HG02588 (cell line): ENCODE measurements around the gene ELMO1.

Experiments used
- ATAC-seq: cut with Tn5 transposase; IDR thresholded peaks from one replicate; pipeline ENCODE4 v1.9.1; 2021; ENCODE audit warnings: mild to moderate bottlenecking, moderate library complexity; ENCODE audit not compliant: unreplicated experiment

The ELMO1 gene

DNA sequence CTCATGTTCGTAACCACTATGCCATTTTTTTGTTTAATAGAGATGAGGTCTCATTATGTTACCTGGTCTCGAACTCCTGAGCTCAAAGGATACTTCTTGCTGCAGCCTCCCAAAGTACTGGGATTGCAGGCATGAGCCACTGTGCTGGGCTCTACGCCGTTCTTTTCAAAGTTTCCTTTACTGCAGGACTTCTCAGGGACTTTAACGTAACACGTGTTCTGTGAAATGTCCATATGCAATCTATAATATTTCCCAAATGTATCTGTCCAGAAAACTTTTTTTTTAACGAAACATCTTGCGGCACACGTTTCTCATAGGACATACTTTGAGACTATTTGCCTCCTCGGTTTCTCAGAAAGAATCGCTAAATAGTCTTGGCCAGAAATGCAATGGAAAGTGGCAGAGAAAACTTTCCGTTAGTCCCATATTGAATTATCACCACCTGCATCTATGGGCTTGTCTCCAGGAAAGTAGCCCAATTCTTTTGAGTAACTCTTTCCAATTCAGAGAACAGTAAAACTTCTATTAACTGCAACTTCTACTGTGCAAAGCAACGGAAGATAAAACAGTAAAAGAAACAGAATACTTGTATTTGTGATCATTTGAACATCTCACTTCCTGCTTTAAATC lies 96.3 kb downstream of the ELMO1 start:
- no peak for ATAC-seq

DNA sequence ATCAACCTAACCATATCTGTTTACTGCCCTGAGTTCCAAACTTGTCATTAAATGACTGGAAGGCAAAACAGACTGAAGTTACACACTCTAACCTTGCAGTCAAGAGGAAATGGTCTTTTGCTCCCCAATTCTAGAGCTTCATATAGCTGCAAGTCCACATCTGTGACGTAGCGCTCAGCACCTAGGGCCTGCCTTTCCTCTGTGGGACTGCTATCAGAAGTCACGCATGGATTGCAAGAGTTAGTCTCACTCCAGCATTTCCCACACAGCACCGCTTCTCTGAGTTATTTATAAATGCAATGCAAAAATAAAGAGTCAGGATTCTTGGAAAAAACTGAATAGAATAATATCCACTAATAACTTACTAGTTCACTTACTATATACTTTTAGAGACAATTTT lies 96.9 kb downstream of the ELMO1 start:
- ATAC-seq: no peak

DNA sequence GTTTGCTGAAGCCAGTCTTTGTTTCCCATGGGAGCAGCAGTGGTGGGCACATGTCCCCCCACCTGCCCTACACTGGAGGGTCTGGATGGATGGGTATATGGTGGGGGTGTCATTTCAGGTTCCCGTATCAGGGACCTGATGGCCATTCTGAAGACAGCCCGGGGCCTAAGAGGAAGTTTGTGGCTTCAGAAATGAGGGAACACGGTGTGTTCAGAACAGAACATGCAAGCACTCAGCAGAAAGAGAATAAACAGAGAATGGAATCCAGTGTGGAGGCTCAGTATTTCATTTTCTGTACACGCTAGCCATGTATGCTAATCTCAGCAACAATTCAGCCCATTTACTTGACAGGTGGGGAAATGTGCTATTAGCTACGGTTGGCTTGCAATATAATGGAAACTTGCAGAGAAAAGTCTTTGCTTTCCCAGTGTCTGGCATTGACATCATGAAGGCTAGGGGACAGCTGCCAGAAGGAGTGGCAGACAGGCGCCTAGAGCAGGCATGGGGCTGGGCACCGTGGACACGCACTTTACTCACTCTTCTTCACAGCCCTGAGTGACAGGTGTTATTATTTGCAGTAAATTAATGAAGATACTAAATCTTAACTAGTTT lies 98.6 kb downstream of the ELMO1 start:
- ATAC-seq: no peak

DNA sequence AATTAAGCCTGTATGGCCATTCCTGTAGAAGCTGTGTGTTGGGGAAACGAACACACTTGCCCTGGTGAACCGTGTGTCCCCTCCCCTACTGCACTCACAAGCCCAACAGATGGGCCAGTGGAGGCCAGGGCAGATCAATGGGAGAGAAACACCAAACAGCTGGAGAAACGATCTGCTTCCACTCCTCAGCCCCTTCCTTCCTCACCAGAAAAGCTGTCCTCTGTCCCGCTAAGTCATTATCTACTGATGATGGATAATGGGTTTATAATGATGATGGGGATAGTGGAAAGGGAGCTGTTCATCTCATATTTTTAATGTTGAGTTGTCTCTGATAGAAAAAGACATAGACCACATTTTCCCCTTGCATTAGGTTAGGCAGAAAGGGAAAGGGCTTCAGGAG lies 99.7 kb downstream of the ELMO1 start:
- no peak for ATAC-seq

DNA sequence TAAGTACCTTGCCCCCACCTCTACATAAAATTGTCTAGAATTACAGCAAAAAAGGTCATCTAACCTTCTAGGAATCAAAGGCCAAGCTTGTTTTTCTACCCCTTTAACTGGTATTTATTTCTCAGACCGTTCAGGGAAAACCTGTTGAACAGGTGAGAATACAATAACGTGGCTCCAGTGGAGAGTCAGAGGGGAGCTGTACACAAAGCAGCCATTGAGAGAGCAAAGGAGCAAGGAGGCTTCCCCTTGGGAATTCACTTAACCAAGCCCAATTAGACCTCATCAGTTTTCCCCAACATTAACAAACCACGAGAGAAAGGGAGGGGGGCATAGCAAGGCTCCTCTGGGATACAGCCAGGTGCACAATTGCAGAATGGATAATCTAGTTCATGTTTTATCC lies 101.9 kb downstream of the ELMO1 start:
- ATAC-seq: no peak

DNA sequence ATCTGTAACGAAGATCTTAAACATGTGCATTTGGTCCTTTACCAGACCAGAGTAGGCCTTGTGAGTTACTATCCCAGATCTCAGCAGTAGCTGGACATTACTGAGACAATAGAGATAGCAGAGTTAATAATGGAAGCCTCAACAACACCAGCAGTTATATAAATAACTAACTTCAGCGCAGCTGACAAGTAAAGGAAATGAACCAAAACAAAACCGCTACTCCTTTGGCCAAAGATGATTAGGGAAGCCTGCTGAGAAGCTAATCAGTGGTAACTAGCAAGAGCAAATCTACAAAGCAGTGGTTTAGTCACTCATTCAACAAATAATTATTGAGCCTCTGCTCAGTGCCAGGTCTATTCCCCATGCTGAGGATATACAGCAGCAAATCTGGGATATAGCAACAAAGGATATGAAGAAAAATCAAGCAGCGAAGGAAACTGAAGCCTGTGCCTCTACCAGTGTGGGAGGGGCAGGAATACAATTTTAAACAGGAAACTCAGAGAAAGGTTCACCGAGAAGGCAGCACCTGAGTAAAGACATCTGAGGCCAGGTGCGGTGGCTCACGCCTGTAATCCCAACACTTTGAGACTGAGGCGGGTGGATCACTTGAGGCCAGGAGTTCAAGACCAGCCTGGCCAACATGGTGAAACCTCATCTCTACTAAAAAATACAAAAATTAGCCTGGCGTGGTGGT lies 103.6 kb downstream of the ELMO1 start:
- ATAC-seq: no peak

DNA sequence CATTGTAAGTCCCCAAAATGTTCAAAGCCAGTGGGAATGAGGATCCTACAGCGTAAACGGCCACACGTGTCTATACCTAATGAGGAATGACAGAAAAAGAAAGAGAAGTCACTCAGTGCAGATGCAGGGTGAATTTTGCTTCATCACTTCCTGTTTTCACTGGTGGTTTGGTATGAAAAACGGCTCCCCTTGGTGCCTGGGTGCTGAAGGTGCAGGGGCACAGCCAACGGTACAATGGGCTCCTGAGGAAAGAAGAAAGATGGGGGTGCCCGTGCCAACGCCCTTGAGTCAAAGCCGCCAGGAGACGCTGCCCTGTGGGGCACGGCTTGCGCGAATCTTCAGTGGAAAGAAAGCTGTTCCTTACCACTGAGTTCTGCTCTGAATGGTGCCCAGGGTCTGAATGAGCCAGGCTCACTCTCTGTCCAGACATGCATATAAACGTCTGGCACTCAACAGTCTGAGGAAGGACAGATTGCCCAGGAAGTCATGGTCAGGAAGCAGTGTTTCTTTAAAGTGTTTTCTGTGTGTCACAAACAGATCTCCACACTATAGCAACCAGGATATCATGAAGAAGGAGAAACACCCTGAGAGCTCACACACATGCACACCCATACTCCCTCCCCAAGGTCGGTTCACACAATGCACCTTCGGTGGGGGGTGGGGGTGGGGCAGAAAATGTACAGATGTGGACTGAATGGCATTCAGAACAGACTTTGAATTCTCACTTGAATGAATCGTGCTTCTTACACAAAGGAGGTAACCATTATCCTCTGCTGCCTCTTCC lies 105.8 kb downstream of the ELMO1 start:
- ATAC-seq: peak; percentile 66

DNA sequence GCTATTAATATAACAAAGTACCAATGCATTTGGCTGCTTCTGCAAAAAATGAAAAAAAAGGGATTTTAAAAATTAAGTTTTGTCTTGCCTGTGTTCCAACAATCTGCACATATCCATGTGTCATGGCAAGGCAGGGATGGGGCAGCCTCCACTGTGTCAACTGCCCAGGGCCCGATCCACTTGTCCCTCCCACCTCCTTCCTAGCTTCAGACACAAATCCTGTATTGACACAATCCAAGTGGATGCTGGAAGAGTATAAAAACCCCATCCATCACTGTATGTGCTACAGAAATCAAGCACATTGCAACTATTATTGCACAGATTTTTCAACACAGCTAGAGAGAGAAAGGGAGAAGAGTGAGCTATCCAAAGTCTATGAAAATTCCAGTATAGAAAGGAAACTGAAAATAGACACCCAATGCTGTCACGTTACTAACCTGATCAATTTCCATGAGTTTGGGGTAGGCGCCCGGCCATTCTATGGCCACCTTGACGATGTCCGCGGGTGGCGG lies 106.4 kb downstream of the ELMO1 start:
- ATAC-seq: no peak

DNA sequence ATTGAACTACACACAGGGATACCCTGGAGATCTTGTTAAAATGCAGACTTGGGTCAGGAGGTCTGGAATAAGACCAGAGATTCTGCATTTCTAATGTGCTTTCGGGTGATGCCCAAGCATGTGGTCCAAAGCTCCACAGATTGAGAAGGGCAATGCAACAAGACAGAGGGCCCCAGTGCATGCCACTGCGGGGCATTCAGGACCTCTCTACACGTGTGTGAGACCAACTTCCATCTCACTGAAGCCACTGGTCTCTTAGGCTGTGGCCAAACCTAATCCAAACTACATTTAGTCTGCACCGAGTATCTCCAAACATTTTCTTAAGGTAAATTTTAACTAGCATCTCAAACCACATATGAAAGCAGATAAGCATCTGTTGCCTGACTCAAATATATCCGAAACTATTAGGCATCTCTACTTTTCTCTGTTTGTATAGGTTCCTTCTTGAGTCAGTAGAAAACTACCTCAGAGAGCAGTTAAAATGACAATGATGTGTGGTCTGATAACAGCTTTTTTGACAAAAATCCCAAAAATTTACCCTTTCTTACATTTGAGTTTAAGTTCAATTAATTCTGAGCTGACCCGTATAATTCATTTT lies 107.5 kb downstream of the ELMO1 start:
- ATAC-seq: peak; percentile 42

DNA sequence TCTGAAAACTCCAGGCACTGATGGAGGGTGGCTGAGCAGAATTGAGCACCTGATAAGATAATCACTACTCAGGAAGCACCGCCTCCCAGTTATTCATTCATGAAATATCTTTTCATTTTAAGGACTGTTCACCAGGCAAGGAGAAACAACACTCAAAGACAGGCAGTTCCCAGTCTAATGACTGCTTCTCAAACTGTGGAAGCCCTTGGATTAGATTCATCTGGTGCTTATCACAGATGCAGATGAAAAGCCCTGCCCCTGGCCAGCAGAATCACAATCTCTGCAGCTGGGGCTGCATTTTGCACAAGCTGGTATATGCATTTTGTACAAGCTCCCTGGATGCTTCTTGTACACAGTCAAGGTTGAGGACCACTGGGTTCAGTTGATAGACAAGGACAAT lies 109.7 kb downstream of the ELMO1 start:
- no peak for ATAC-seq

DNA sequence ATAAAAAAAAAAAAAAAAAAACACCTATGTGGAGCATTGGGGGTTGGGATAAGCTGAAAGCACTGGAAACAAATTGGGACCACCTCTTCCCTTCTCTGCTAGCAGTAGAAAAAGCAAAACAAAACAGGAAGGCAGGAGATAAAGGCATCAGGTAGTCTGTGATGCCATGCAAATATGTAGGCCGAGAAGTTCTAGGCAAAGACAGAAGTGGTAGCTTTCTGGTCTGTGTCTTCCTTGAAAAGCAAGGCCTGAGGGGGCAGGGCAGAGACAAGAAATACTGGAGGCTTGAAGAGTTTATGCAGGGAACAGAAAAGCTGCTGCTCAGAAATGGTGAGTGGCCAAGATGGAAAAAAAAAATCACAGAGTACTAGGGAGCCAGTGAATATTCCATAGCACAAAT lies 111.1 kb downstream of the ELMO1 start:
- ATAC-seq: no peak

DNA sequence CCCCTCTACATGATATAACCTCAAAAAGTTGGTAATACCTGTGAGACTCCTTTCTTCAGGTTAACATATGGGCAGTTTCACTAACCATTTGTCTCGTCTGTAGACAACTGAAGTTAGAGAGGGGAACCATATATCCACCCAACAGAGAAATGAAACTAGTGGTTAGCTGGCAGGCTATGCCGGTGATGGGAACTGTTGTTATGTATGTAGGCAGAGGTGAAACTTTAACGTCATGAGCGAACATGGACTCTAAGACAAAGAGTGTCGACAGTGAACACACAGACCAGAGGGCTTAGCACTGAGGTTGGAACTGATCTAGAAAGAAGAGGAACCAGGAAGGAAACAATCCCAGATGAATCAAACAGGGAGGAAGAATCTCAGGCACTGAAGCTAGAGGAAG lies 112.4 kb downstream of the ELMO1 start:
- ATAC-seq: peak; percentile 91

DNA sequence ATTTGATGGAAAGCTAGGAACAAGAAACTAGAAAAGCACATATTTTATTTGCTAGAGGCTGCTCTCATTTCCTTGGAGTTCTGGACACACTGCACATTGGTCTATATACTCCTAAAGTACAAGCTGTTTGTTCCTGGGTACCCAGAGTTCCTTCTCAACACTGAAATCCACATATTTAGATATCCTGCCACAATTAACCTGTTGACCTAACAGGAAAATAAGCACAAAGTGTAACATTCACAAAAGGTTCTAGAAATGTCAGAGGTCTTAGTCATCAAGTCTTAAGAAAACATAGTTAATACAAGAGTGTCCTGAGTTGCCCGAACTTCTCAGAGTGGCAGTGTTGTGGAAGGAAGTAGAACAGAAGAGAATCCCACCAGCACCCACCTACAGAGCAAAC lies 115.6 kb downstream of the ELMO1 start:
- ATAC-seq: no peak

DNA sequence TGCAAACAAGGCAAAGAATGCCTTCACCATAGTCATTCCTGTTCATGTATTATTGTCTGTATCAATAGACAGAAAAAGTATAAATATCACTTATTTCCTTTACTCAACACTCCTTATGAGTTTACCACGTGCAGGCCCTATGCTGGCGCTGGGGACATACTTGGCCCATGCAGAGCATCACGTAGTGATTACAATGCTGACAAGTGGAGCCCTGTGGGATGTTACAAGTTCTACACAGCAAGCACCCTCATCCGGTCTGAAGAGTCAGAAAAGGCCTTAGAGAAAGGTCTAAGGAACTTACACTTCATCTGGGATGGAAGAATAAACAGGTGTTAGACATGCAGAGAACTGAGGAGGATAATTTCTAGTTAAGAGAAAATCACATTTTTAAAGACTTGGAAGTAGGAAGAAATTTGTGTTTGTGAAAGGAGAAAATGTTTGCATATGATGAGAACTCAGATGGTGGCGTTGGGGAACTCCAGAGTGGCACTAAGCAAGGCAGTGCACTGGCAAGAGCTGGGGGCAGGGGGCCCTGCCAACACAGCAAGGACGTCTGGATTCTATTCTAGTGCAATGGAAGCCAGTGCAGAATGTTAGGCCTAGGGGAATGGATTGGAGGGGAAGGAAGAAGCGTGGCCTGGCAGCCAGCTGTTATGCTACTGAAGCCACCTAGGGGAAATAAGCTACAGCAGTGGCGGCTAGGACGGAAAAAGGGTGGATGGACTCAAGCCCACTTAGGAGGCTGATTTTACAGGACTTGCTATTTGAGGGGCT lies 116.2 kb downstream of the ELMO1 start:
- no peak for ATAC-seq

DNA sequence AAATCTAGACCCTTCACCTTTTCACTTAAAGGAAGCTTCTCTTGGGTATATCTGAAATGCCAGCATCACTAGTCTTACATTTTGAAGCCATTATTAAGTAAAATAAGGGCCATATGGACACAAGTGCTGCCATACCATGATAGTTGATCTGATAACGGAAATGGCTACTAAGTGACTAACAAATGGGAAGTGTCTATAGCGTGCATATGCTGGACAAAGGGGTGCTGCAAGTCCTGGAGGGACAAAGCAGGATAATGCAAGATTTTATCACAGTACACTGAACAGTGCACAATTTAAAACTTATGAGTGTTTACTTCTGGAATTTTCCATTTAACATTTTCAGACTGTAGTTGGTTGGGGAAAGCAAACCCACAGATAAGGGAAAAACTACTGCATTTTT lies 117.9 kb downstream of the ELMO1 start:
- ATAC-seq: no peak

DNA sequence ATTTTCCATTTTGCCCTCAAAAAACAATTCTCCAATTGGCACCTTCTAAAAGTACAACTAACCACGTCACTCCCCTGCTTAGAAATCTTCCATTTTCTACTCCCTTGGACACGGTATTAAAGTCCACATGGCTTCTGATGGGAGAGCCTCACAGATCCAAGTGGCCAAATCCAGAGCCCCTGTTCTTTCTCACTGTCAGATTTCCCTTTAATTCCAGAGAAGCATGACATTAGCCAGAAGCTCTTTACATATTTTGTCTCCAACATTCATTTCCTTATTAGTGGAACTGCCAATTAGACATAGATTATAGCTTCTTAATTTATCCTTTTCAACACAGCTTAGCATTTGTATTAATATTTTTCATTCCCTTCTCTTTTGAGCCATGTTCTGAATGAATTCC lies 118.7 kb downstream of the ELMO1 start:
- ATAC-seq: no peak

DNA sequence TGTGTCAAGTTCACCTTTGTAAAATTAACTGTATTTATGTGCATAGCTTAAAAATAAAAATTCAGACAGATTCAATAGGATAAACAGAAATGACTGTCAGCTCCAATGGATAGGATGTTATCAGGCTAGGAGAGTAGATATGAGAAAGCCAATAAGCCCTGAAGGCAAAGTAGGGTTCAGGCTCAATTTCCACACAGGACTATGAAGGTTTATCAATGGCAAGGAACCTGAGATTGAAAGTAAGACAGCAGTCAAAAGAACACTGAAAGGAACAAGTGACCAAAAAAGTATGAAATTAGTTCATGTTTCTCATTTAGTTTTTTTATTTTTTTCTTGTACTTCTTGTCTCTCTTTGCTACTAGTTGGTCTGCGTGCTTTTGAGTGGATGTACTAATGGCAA lies 121.4 kb downstream of the ELMO1 start:
- no peak for ATAC-seq

DNA sequence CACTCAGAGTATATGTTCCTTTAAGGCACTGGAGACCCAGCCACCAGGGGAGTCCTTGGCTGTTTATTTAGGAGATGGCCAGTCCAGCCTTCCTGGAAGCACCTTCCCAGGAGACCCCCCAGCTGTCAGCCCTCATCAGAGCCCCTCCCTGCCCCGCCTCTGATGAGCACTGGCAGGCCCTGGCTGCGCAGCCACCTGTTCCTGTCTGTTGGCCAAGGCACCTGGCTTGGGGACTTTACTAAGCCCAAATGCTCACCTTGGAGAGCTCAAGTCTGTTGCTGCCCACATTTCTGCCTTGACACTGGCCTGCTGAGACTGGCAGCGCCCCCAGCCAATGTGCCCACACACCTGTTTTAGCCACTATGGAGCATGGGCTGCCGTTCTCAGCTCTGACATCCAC lies 124.7 kb downstream of the ELMO1 start:
- no peak for ATAC-seq

DNA sequence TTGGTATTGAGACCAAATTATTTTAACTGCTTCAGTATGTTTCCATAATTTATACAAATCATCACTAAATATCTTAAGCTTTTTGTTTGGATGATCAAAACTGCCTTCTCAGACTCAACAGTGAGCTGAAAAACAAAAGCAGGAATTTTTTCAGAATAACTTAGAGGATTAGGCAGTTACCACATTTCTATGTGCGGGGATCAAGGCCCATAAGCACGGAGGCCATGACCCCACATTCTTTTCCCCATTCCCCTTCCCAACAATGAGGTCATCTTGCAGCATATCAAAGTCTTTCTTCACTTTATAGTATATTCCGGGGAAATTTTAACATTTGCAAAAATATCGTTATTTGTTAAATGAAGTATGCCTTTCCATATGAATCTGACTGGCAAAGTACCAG lies 125.8 kb downstream of the ELMO1 start:
- ATAC-seq: no peak

DNA sequence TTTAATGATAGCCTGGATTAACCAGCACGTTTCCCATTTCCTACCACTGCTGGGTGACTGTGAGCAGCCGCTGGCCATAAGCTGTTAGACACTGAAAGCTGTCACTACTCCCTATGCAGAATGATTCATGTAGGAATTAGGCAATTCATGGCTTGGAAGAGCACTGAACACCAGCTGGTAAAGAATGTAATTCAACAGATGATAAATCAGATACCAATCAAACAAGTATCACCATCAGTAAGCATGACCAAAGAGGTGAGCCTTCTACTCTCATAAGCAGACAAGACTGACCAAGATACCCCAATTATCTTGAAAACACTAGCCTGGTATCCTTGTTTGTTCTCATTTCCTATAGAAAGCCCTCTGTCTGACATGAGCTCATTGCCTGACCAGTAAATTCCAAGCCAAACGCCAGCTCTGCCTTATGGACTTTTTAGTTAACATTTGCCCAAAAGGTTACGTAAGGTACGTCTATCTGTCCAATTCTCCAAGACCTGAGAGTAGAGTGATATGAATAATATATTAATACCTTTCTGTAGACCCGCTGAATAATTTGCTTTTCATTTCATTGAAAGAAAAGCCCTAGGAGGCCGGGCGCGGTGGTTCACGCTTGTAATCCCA lies 127.7 kb downstream of the ELMO1 start:
- ATAC-seq: no peak
